ENCODE results near the gene UBASH3A. TPM values are rescaled to one million over a fixed set of nuclear protein-coding genes. Genes with fewer than 3 reads are reported as not detected.

UBASH3A gene
- total RNA-seq, 1 experiment from 2014 or later = not detected

- H3K9me3 ChIP-seq (replicated peaks) = peaks cover 8% of the 10 kb centered on the region
- no peak overlapping the region for H3K27ac ChIP-seq
- H3K36me3 ChIP-seq = no peaks in the 10 kb centered on the region
- no peak for DNase-seq
- no peak overlapping the region for H3K4me3 ChIP-seq
- H3K27me3 ChIP-seq = no peaks in the 10 kb centered on the region
- no peaks in the 10 kb centered on the region for H3K4me1 ChIP-seq
These were observed 30.3 kb downstream of the UBASH3A start for GRCh38 chr21:42433946-42434551.

- no peak overlapping the region for H3K27ac ChIP-seq
- DNase-seq = no peak
- H3K9me3 ChIP-seq (replicated peaks) = peaks cover 8% of the 10 kb centered on the region
- H3K36me3 ChIP-seq = no peaks in the 10 kb centered on the region
- no peaks in the 10 kb centered on the region for H3K27me3 ChIP-seq
- H3K4me3 ChIP-seq = no peak overlapping the region
- H3K4me1 ChIP-seq = no peaks in the 10 kb centered on the region
These were observed 31.2 kb downstream of the UBASH3A start for GRCh38 chr21:42434884-42435283.

- Histone ChIP-seq H3K4me3 (no peak overlapping the region), H3K4me1 (no peaks in the 10 kb centered on the region), H3K27ac (no peak overlapping the region), H3K9me3 (replicated peaks) (peaks cover 8% of the 10 kb centered on the region), H3K36me3 (no peaks in the 10 kb centered on the region), H3K27me3 (no peaks in the 10 kb centered on the region)
- no peak for DNase-seq
These were observed 31.7 kb downstream of the UBASH3A start for GRCh38 chr21:42435401-42435800.

GRCh38 chr21:42435833-42436232 is 32.1 kb downstream of the UBASH3A start:
- Histone ChIP-seq H3K27me3 (no peaks in the 10 kb centered on the region), H3K4me3 (no peak overlapping the region), H3K36me3 (no peaks in the 10 kb centered on the region), H3K4me1 (no peaks in the 10 kb centered on the region), H3K27ac (no peak overlapping the region), H3K9me3 (replicated peaks) (peaks cover 8% of the 10 kb centered on the region)
- no peak for DNase-seq

- Histone ChIP-seq H3K4me3 (no peak overlapping the region), H3K36me3 (no peaks in the 10 kb centered on the region), H3K27ac (no peak overlapping the region), H3K27me3 (no peaks in the 10 kb centered on the region), H3K9me3 (replicated peaks) (peaks cover 8% of the 10 kb centered on the region), H3K4me1 (no peaks in the 10 kb centered on the region)
- no peak for DNase-seq
These were observed 33.2 kb downstream of the UBASH3A start for GRCh38 chr21:42436914-42437313.

GRCh38 chr21:42437786-42438185 is 34.1 kb downstream of the UBASH3A start:
- H3K9me3 ChIP-seq (replicated peaks) = peaks cover 2% of the 10 kb centered on the region
- DNase-seq = no peak
- no peaks in the 10 kb centered on the region for H3K27me3 ChIP-seq
- no peak overlapping the region for H3K27ac ChIP-seq
- no peaks in the 10 kb centered on the region for H3K36me3 ChIP-seq
- no peaks in the 10 kb centered on the region for H3K4me1 ChIP-seq
- no peak overlapping the region for H3K4me3 ChIP-seq

- Histone ChIP-seq H3K27ac (no peak overlapping the region), H3K36me3 (no peaks in the 10 kb centered on the region), H3K27me3 (no peaks in the 10 kb centered on the region), H3K4me3 (no peak overlapping the region), H3K4me1 (no peaks in the 10 kb centered on the region), H3K9me3 (replicated peaks) (no peaks in the 10 kb centered on the region)
- DNase-seq = no peak
These were observed 34.9 kb downstream of the UBASH3A start for GRCh38 chr21:42438316-42439205.

GRCh38 chr21:42439284-42440186 is 35.8 kb downstream of the UBASH3A start:
- Histone ChIP-seq H3K36me3 (no peaks in the 10 kb centered on the region), H3K27me3 (no peaks in the 10 kb centered on the region), H3K4me3 (no peak overlapping the region), H3K27ac (no peak overlapping the region), H3K4me1 (no peaks in the 10 kb centered on the region), H3K9me3 (replicated peaks) (no peaks in the 10 kb centered on the region)
- DNase-seq = no peak

- Histone ChIP-seq H3K4me1 (no peaks in the 10 kb centered on the region), H3K36me3 (no peaks in the 10 kb centered on the region), H3K27me3 (no peaks in the 10 kb centered on the region), H3K4me3 (no peak overlapping the region), H3K9me3 (replicated peaks) (no peaks in the 10 kb centered on the region), H3K27ac (no peak overlapping the region)
- DNase-seq = no peak
These were observed 36.6 kb downstream of the UBASH3A start for GRCh38 chr21:42440187-42440792.

GRCh38 chr21:42441963-42442362 is 38.3 kb downstream of the UBASH3A start:
- no peak overlapping the region for H3K27ac ChIP-seq
- no peaks in the 10 kb centered on the region for H3K27me3 ChIP-seq
- H3K4me1 ChIP-seq = no peaks in the 10 kb centered on the region
- no peak for DNase-seq
- H3K9me3 ChIP-seq (replicated peaks) = no peaks in the 10 kb centered on the region
- H3K36me3 ChIP-seq = no peaks in the 10 kb centered on the region
- H3K4me3 ChIP-seq = no peak overlapping the region

- Histone ChIP-seq H3K27ac (no peak overlapping the region), H3K4me3 (no peak overlapping the region), H3K27me3 (no peaks in the 10 kb centered on the region), H3K36me3 (no peaks in the 10 kb centered on the region), H3K9me3 (replicated peaks) (no peaks in the 10 kb centered on the region), H3K4me1 (no peaks in the 10 kb centered on the region)
- no peak for DNase-seq
These were observed 39.6 kb downstream of the UBASH3A start for GRCh38 chr21:42443181-42443785.

- no peak overlapping the region for H3K27ac ChIP-seq
- H3K4me1 ChIP-seq = no peaks in the 10 kb centered on the region
- DNase-seq = no peak
- H3K4me3 ChIP-seq = no peak overlapping the region
- no peaks in the 10 kb centered on the region for H3K27me3 ChIP-seq
- H3K9me3 ChIP-seq (replicated peaks) = no peaks in the 10 kb centered on the region
- H3K36me3 ChIP-seq = no peaks in the 10 kb centered on the region
These were observed 40.4 kb downstream of the UBASH3A start for GRCh38 chr21:42443876-42444744.

- H3K36me3 ChIP-seq = no peaks in the 10 kb centered on the region
- H3K27me3 ChIP-seq = no peaks in the 10 kb centered on the region
- H3K4me3 ChIP-seq = no peak overlapping the region
- no peaks in the 10 kb centered on the region for H3K9me3 ChIP-seq (replicated peaks)
- no peak for DNase-seq
- H3K4me1 ChIP-seq = no peaks in the 10 kb centered on the region; the same call in 1 of the 2 replicates
- no peak overlapping the region for H3K27ac ChIP-seq
These were observed 41.0 kb downstream of the UBASH3A start for GRCh38 chr21:42444745-42445059.
